ENCODE results near the gene PTCH2.

The PTCH2 gene

GRCh38 chr1:44805311-44806024, 37.6 kb downstream of the PTCH2 start:
- DNase-seq (ENCODE audit: extremely low read depth, low read depth): no peak
- TF ChIP-seq, protein P1, sequence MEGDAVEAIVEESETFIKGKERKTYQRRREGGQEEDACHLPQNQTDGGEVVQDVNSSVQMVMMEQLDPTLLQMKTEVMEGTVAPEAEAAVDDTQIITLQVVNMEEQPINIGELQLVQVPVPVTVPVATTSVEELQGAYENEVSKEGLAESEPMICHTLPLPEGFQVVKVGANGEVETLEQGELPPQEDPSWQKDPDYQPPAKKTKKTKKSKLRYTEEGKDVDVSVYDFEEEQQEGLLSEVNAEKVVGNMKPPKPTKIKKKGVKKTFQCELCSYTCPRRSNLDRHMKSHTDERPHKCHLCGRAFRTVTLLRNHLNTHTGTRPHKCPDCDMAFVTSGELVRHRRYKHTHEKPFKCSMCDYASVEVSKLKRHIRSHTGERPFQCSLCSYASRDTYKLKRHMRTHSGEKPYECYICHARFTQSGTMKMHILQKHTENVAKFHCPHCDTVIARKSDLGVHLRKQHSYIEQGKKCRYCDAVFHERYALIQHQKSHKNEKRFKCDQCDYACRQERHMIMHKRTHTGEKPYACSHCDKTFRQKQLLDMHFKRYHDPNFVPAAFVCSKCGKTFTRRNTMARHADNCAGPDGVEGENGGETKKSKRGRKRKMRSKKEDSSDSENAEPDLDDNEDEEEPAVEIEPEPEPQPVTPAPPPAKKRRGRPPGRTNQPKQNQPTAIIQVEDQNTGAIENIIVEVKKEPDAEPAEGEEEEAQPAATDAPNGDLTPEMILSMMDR (IDR thresholded peaks at IDR 0.05; ENCODE audit: low read depth, low read length): no peak

DNA sequence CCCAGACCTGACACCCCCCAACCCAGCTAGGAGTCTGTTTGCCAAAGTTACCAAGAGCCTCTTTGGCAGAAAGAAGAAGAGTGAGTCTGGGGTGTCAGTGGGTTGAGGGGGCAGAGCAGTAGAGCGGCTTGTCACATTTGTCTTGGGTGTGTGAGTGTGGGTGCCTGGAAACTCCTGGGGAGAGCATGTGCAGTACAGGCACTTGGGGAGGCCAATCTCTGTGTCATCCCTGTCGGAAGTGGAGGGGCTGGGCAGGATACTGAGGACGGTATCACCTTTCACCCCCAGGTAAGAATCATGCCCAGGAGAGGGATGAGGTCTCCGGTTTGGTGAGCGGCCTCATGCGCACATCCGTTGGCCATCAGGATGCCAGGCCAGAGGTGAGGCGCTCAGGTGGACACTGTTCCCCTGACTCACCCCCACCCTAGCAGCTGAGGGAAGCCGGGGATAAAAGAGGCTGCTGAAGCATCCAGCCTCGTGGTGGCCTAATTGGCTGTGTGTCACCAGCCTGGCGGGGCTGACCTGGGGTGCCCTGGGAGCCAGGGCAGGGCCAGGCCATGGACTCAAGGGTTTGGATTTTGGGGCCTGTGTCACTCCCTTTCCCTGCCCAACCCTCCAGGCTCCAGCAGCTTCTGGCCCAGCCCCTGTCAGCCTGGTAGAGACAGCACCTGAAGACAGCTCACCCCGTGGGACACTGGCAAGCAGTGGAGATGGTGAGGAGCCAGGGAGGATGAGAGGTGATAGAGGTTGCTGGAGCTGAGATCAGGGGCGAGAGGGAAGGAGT, 39.5 kb downstream of the PTCH2 start:
- TF ChIP-seq, protein P1 (IDR thresholded peaks at IDR 0.05; ENCODE audit: low read depth, low read length): no peak
- DNase-seq (ENCODE audit: extremely low read depth, low read depth): no peak

DNA sequence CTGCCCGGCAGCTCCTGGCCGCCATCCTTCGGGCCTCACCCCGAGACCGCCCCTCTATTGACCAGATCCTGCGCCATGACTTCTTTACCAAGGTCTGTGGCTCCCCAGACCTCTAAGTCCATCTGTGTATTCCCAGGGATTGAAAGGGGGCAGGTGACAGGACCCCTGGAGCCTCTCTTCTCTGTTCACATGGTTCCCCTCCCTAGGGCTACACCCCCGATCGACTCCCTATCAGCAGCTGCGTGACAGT, 40.1 kb downstream of the PTCH2 start:
- TF ChIP-seq, protein P1 (IDR thresholded peaks at IDR 0.05; ENCODE audit: low read depth, low read length): no peak
- no peak for DNase-seq (ENCODE audit: extremely low read depth, low read depth)

GRCh38 chr1:44802306-44803061, 40.6 kb downstream of the PTCH2 start:
- TF ChIP-seq, protein P1 (IDR thresholded peaks at IDR 0.05; ENCODE audit: low read depth, low read length): no peak
- no peak for DNase-seq (ENCODE audit: extremely low read depth, low read depth)

- TF ChIP-seq, protein P1 (IDR thresholded peaks at IDR 0.05; ENCODE audit: low read depth, low read length): no peak
- no peak for DNase-seq (ENCODE audit: extremely low read depth, low read depth)
Measured at GRCh38 chr1:44801491-44802305, 41.4 kb downstream of the PTCH2 start.

- TF ChIP-seq, protein P1 (IDR thresholded peaks at IDR 0.05; ENCODE audit: low read depth, low read length): peak; percentile 93
- peak; percentile 97 for DNase-seq (ENCODE audit: extremely low read depth, low read depth)
Measured at GRCh38 chr1:44799770-44800584, 43.1 kb downstream of the PTCH2 start, which contains the start of gene PLK3. Gene PLK3, plus strand, starts transcription at chr1:44800377. Its CDS starts 87 bp downstream, at chr1:44800464.

Data from AG09319 (cell line).